ENCODE data around the gene FUT6.
"Not testable (repeated sequence)": the region's sequence is repeated elsewhere in the genome, so short reads cannot be mapped to it uniquely, and the experiment has no call there.

Gene FUT6, protein sequence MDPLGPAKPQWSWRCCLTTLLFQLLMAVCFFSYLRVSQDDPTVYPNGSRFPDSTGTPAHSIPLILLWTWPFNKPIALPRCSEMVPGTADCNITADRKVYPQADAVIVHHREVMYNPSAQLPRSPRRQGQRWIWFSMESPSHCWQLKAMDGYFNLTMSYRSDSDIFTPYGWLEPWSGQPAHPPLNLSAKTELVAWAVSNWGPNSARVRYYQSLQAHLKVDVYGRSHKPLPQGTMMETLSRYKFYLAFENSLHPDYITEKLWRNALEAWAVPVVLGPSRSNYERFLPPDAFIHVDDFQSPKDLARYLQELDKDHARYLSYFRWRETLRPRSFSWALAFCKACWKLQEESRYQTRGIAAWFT

DNA sequence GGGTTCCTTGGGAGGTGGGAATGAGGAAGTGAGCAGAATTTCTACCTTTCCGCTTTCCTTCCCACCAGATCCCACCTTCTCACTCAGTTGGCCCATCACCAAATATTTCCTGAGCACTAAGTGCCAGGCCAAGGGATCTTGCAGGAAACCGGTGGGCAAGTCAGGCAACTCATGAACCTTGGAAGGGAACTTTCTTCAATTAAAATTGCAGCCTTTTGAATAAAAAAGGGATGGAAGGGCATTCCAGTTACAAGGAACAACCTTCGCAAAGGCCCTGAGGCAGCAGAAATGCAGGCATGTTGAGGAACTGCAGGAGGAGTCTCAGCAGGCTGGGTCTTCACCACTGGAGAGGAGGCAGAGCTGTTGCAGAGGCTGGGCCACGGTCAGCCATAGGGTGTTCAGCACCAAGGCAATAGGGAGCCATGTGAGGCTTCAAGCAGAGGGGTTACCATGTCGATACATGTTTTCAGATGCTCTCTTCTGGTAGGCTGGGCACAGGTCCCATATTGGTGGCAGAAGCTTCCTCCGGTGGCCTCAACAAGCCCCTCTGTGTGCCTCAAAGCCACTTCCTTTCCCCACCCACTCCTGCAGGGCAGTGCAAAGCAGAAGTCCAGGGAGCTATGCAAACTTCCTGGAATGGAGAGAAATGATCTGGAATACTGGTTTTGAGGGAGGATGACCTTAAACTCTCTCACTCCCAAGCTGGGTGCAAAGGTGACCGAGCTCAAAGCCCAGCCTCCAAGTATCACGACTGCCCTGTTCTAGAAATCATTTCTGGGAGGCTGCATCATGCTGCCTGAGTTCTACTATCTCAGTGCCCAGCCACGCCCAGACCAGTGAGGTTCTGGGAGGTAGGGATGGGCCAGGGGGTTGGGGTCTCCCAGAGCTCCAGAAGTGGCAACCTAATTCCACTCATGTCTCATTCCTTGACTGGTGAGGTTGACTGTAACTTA lies at the start of gene FUT6:
FUT6 (minus strand) TSS at position 638 of the 953 bp plus-strand sequence. CDS start 7,135 bp downstream, outside the sequence.
- no peak for DNase-seq

DNA sequence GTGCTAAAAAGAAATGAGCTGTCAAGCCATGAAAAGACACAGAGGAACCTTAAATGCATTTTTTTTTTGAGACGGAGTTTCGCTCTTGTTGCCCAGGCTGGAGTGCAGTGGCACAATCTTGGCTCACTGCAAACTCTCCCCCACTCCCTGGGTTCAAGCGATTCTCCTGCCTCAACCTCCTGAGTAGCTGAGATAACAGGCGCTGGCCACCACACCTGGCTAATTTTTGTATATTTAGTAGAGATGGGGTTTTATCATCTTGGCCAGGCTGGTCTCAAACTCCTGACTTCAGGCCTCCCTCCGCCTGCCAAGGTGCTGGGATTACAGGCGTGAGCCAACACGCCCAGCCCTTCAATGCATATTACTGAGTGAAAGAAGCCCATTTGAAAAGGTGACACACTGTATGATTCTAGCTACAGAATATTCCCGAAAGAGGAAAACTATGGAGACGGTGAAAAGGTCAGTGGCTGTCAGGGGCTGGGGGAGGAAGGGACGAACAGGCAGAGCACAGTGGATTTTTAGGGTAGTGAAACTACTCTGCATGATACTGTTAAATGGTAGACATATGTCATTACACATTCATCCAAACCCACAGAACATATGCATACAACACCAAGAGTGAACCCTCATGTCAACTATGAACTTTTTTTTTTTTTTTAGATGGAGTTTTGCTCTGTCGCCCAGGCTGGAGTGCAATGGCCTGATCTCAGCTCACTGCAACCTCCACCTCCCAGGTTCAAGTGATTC lies 44.7 kb upstream of the FUT6 start:
- DNase-seq: not testable (repeated sequence)

DNA sequence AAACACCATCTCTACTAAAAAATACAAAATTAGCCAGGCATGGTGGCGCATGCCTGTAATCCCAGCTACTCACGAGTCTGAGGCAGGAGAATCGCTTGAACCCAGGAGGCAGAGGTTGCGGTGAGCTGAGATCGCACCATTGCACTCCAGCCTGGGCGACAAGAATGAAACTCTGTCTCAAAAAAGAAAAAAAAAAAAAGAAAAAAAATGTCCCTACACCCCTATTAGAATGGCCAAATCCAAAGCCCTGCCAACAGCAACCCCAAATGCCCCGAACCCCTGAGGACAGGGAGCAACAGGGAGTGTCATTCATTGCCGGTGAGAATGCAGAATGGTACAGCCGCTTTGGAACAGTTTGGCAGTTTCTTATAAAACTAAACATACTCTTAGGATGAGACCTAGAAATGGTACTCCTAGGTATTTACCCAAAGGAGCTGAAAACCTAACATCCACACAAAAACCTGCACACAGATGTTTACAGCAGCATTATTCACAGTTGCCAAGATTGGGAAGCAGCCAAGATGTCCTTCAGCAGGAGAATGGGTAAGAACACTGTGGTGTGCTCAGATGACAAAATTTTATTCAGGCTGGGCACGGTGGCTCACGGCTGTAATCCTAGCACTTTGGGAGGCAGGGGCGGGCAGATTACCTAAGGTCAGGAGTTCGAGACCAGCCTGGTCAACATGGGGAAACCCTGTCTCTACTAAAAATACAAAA lies 43.8 kb upstream of the FUT6 start:
- not testable (repeated sequence) for DNase-seq

DNA sequence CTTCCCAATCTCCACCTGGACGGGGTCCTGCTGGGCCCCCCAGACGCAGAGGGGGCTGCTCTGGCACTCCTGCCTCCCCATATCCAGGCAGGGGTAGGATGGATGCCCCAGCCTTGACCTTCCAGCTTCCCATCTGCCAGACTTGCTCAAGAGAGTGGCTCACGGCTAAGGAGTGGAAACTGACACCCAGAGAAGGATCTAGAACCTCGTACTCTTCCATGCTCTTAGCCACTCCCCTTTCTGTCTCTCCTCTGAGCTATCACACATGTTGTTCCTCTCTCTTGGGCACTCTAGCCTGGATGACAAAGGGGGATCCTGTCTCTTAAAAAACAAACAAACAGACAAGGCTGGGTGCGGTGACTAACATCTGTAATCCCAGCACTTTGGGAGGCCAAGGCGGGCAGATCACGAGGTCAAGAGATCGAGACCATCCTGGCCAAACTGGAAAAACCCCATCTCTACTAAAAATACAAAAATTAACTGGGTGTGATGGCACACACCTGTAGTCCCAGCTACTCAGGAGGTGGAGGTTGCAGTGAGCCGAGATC lies 43.0 kb upstream of the FUT6 start:
- no peak for DNase-seq

DNA sequence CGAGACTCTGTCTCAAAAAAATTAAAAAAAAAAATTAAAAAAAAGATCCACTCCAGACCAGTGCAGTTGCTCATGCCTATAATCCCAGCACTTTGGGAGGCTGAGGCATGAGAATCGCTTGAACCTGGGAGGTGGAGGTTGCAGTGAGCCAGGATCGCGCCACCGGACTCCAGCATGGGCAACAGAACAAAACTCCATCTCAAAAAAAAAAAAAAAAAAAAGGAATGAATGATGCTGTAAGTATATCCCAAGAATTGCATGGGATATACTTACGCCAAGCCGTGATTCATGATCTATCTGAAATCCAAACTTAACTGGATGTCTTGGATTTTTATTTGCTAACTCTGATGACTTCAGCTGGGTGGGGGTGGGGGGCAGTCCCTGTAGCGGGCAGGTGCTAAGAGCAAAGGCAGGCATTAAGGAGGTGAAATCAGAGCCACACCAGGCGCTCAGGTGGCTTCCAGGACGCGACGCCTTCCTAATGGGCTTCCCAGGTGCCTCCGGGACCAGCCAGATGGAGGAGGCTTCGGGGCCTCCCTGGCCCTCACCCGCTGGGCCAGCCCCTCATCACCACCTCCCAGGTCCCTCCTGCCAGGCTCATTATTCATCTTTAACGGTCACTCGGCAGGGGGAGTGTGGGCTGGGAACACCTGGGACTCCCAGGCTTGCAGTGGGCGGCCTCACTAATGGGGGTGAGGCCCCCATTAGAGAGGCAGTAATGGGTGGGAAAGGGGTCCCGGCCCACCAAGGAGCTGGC lies 42.2 kb upstream of the FUT6 start:
- DNase-seq: peak; percentile 20

DNA sequence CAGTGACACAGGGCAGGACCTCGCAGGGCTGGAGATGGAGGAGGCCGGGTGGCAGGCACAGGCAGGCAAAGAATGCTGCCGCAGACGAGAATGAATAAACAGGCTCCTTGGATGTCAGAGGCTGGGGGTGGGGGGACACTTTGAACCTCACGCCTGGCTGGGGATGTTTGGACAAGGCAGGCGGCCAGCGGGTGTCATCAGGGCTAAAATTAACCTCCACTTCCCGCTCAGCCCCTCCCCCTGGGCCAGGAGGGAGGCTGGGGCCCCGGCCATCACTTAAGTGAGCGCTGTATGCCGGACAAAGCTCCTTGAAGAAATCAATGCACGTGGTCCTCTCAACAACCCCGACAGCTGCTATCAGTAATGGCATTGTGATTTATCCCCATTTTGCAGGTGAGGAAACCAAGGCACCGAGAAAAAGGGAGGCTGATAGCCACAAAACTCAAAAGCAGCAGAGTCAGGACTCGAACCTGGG lies 41.1 kb upstream of the FUT6 start:
- DNase-seq: no peak

DNA sequence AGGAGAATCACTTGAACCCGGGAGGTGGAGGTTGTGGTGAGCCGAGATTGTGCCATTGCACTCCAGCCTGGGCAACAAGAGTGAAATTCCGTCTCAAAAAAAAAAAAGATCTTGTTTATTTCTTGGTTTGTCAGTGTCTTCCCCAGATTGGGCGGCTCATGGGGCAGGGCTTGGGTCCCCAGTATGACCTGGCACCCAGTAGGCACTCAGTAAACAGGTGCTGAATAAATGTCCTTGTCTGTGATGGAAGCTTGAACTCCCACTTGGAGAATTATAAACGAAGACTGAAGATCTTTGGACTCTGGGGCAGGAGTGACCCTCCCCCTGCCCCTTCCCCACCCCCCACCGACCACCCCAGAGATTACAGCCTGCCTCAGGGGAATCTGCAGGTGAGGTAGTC lies 40.7 kb upstream of the FUT6 start:
- no peak for DNase-seq

DNA sequence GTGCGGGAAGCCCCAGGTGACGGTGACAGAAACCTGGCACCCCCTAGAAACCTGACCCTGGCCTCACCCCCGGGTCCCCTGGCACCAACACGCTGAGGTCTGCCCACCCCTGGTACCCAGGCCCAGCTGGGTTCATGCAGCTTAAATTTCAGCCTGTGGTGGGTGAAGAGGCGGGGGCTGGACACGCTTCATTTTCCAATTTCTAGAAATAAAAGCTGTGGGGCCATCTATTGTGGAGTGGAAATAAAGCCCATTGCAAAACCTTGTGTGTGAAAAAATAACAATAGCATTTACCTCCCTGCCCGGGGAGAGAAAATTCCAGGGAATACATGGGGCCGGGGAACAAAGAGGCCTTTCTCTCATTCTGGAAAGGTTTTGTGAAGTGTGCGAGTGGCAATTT lies 38.4 kb upstream of the FUT6 start:
- no peak for DNase-seq

DNA sequence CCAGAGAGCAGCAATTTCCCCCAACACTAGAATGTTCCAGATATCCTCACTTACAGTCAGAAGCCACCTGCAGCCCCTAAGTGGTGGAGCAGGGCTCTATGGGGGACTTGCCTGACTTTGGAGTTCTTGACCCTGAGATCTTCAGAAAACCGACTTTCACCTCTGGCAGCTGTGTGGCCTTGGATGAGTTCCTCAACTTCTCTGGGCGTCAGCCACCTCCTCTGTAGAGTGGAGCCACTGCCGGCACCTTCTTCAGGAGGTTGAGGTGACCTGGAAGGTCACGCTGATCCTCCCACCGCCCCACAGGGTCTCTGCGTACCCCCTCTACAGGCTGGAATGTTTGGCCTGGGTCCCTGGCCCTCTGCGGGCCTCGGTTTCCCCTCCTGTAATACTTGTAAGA lies 37.9 kb upstream of the FUT6 start:
- no peak for DNase-seq

DNA sequence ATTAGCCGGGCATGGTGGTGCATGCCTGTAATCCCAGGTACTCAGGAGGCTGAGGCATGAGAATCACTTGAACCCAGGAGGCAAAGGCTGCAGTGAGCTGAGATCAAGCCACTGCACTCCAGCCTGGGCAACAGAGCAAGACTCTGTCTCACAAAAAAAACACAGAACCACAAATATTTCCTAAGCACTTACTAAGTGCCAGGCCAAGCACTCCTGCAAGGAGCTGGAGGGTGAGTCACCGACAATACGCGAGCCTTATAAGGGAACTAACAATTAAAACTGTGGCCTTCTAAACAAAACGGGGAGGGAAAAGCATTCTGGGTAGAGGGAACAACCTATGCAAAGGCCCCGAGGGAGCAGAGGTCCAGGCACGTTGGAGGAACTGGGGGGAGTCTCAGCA lies 35.0 kb upstream of the FUT6 start:
- DNase-seq: not testable (repeated sequence)

DNA sequence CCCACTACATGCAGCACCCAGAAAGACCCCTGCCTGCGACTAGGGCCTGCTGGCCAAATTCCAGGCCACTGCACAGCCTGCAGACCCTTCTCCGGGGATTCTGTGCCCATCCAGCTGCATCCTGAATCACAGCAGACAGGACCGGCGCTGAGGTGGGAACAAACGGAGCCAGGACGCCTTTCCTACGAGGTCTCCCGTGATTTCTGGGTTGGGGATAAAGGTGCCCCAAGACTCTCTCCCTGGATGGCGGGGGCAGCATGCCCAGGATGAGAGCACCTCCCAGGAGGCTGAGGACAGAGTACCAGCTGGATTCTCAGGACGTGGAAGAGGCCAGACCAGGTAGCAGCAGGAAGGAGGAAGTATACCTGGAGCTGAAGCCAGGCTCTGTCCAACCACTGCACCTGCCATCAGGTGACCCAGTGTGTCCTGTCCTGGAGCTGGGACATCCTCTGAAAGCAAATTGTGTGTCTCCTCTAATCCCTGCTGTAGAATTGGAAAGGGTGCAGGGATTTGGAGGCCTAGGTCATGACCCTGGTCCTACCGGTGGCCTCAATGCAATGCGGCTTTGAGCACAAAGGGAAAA lies 34.2 kb upstream of the FUT6 start:
- DNase-seq: no peak

DNA sequence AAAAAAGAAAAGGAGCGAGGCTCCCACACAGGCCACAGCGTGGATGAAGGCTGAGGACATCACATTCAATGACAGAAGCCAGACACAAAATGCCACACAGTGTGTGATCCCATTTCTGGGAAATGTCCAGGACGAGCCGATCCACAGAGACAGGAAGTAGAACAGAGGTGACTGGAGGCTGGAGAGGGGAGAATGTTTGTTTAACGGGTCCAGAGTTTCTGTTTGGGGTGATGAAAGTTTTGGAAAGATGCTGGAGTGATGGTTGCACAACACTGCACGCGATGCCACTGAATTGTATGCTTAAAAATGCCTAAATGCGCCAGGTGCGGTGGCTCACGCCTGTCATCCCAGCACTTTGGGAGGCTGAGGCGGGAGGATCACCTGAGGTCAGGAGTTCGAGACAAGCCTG lies 31.5 kb upstream of the FUT6 start:
- DNase-seq: no peak

DNA sequence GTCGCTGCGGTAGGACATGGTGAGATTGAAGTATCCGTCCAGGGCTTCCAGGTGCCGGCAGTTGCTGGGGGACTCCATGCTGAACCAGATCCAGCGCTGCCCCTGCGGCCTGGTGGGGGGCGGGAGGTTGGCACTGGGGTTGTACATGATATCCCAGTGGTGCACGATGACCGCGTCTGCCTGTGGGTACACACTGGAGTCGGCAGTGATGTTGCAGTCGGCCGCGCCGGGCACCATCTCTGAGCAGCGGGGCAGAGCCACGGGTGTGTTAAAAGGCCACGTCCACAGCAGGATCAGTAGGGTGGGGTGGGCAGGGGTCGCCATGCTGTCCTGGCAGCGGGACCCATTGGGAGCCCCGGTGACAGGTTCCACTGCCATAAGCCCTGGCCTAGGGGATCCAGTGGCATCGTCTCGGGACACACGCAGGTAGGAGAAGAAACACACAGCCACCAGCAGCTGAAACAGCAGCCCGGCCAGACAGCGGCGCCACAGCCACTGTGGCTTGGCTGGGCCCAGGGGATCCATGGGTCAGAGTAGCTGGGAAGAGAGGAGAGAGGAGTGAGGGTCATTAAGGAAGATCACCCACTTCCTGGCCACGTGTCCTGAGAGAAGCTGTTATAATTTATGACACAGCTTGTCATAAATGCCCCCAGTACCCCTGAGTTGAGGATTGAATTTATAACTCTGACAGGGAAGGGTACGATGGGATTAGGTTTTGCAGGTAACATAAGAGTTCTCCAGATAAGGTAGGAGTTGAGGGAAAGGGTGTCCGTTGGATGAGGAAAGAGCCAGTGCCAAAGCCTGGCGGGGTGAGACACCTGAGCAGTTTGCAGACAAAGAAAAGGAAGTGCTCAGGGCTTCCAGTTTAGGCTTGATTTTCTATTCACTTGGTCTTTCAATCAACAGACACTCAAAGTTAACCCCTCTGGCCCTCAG lies 28.0 kb upstream of the FUT6 start:
- DNase-seq: no peak

DNA sequence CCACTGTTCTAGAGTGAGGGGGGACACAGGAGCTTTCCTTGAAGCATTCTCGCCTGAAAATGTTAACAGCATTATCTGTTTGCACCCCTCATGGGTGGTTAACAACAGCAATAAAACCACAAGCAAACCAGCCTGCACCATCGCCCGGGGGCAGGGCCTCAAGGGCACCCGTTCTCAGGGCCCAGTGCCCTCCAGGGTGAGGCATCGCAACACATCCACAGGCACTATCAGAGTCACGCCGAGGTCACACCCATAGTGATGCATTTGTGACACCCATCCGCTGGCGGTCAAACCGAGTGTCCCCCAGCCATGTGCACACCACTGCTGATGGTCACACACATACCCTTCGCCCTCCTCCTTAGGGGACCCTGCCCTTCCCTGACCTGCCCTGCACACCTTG lies 26.3 kb upstream of the FUT6 start:
- DNase-seq: no peak

DNA sequence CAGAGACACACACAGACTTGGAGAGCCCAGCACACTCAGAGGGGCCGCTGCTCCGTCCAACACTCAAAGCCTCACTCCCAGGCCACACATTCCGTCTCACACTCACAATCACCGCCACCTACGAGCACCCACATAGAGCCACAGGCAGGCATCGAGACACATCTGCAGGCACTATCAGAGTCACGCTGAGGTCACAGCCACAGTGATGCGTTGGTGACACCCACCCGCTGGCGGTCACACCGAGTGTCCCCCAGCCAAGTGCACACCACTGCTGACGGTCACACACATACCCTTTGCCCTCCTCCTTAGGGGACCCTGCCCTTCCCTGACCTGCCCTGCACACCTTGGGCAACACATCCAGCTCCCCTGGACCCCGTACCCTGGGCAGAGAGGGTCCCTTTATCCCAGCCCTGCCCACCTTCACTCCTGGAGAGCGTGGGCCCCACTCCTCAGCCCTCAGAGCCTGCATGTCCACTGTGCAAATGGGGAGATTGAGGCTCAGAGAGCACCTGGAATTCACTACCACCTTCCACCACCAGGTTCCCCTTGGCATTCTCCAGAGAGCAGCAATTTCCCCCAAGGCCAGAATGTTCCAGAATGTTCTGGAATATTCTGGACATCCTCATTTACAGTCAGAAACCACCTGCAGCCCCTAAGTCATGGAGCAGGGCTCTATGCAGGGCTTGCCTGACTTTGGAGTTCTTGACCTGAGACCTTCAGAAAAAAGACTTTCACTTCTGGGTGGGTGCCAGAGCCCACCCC lies 25.4 kb upstream of the FUT6 start:
- DNase-seq: no peak

DNA sequence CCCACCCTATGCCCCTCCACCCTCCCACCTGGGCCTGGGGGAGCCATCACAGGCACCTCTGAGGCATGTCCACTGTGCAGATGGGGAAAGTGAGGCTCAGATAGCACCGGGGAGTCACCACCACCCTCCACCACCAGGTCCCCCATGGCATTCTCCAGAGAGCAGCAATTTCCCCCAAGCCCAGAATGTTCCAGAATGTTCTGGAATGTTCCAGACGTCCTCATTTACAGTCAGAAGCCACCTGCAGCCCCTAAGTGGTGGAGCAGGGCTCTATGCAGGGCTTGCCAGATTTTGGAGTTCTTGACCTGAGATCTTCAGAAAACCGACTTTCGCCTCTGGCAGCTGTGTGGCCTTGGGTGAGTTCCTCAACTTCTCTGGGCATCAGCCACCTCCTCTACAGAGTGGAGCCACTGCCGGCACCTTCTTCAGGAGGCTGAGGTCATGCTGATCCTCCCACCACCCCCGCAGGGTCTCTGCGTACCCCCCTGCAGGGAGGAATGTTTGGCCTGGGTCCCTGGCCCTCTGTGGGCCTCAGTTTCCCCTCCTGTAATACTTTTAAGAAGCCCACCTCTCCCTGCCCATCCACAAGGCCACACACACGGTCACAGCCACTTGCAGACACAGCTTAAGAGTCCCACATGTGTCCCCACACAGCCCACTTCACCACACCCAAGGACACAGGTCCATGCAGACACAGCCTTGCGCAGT lies 24.7 kb upstream of the FUT6 start:
- DNase-seq: no peak

DNA sequence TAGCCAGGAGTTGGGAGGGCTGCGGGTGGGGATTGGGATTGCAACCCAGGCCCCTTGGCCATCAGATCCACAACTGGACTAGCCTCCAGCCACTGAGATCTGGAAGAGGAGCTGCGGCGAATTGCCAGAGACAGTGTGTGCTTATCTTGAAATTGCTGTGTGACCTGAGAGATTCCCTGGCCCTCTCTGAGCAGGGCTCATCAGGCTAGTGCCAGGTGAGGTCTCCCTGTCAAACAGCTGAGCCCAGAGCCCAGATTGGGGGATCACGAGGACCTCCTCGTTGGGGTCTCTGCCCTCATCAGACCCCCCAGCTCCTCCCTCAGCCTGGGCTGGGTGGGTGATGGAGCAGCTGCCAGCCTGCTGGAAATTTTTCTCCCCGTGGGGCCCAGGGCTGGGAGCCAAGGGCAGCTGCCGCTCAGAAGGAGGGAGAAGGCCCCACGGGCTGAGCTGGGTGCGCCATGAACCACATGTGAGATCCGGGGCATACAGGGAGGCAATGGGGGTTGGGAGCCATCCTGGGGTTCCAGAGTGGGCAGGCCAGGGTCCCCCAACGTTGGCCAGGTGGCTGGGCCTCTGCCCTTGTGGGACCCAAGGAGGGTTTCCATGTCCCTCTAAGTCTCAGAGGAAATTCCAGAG lies 23.6 kb upstream of the FUT6 start:
- no peak for DNase-seq

Data from NCI-H82 (cell line).